NCI-H1694 treated with DMSO at 0.1 percent for 48 hours (cell line): Measurements from ENCODE around the gene ZNF70.

Experiments
- DNase-seq: peaks from one replicate; lab custom pipeline; 2025; lab: John Stamatoyannopoulos, UW

The ZNF70 gene

DNA sequence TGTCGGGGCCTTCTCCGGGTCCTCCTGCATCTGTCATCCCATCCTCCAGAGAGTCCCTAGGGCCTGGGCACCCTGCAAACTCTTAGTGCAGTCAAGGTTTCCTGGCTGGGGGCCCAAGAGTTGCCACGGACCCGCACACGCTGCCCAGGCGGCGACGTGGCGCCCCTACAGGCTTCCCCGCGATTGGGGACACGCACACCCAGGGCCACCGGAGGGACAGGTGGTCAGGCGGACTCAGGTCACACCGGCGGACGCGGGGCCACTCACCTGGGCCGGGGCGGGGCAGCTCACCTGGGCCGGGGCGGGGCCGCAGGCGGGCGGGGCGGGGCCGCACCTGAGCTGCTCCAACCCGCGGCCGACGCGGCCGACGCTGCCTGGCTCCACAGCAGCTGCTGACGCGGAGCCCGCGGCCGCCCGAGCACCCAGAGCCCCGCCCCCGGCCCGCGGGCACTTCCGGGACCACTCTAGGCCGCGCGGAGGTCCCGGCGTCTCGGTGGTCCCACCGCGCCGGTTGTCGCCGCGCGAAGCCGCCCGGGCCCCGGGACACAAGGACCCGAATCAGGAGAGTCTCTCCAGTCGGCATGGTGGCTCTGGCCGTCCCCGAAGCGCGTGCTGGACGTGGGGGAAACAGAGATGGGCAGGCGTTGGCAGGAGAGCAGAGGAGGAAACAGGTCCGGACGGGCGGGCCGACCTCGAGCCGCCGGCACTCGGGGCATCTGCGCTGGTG is at the start of gene ZNF70:
TSS of gene ZNF70 (minus strand) at position 399 of the 727 bp plus-strand sequence. CDS start 5,972 bp downstream, outside the sequence.
- DNase-seq: peak; percentile 58

DNA sequence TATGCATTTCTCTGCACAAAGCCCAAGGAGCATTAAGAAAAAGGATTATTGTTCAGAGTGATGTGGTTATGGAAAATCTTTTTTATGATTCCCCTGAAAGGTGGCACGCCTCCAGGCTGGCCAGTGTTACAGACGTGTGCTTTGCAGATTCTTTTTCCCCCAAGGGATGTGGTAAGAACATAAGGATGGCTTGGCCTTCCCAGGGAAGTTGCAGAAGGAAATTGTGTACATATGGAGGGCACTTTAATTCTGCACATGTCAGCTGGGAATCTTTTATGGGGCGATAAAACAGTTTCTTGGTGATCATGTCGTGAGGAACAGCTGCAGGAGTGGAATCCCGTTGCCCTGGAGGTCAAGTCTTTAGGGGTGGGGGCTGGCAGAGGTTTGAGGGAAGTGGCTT is 45.5 kb upstream of the ZNF70 start:
- DNase-seq: no peak

DNA sequence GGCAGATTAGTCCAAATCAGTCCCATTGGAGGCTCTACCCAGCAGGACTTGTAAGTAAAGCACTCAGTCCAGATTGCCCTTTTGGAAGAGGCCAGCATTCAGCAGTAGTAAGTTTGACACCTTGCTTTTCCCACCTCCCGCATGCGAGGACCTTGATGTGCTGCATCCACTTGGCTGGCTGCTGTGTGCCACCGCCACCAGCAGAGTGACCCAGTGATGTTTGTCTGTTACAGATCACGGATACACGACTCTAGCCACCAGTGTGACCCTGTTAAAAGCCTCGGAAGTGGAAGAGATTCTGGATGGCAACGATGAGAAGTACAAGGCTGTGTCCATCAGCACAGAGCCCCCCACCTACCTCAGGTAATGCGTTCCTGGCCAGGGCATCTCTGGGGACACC is 42.4 kb upstream of the ZNF70 start:
- no peak for DNase-seq

DNA sequence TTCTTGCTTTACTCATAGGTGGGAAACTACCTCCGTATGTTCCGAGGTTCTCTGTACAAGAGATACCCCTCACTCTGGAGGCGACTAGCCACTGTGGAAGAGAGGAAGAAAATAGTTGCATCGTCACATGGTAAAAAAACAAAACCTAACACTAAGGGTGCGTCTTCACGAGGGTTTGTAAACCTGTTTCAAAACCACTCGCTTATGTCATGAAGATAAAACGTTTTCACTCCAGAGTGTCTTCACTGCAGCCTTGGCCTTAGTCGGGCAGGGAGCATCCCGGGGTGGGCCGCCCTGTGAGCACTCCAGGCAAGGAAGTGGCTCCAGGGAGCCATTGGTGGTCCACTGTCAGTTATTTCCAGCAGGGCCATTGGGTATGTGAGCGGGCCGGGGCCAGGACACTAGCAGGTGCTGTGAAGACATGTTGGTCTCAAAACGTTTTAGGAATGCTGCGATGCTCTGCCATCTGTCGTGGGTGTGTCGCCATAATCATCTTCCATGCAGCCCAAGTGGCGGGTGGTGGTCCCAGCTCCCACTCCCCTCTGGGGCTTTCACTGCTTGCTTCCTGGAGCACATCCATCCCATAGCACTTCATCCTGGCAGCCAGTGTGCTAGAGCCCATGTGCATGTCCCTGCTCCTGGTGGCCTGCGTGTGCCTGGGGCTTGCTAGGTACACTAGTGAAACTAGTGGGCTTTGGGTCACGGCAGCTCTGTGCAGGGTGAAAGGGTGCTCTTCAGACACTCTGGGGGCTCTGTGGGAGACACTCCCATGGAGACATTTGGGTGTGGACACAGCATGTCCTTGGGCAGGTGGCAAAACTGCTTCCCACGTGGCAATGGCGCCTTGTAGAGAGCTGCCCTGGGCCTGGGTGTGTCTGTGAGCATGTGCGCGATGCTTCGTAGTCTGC is 41.1 kb upstream of the ZNF70 start:
- DNase-seq: no peak

GRCh38 chr22:23790819-23791737 is 40.2 kb upstream of the ZNF70 start:
- DNase-seq: no peak

- DNase-seq: no peak
Observed at GRCh38 chr22:23789638-23790037, 38.7 kb upstream of the ZNF70 start.

GRCh38 chr22:23789121-23789520 is 38.2 kb upstream of the ZNF70 start:
- no peak for DNase-seq

DNA sequence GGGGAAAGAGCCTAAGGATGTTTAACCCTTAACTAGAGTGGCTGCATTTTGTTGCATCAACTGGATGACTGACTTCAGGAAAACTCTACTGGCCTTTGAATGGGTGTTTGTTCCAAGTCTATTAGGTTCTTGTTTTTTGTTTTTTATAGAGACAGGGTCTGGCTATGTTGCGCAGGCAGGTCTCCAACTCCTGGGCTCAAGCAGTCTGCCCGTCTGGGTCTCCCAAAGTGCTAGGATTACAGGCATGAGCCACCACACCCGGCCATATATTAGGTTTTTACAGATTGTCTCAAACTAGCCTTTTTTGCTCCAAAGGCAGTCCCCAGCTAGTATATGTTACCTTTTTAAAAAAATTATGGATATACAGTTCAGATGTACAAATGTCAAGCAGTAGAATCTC is 37.0 kb upstream of the ZNF70 start:
- no peak for DNase-seq

- DNase-seq: no peak
Observed at GRCh38 chr22:23787600-23787896, 36.6 kb upstream of the ZNF70 start.

- peak; percentile 51 for DNase-seq
Observed at GRCh38 chr22:23786752-23787599, 36.1 kb upstream of the ZNF70 start, which contains the start of gene SMARCB1. Gene SMARCB1, plus strand, starts transcription at chr22:23786966. Its CDS starts 204 bp downstream, at chr22:23787170.

DNA sequence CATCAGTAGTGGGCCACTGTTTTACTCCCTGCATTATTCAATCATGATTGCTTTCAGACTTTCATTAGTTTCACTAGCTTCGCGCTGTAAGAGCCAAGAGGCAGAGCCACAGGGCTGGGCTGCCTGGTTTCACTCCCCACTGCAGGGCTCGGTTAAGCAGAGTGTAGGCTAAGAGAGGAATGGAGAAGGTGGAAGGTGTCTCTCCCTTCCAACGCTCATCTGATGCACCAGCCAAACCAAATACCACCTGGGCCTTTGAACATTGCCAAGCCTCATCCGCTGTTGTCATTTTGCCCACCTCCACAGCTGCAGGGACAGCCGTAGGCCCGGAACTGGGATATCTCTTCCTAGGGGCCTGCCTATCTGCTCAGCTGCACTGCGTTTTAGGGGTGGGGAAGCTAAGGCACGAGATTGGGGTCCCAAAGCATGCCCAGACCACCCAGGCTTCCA is 35.4 kb upstream of the ZNF70 start:
- DNase-seq: no peak

DNA sequence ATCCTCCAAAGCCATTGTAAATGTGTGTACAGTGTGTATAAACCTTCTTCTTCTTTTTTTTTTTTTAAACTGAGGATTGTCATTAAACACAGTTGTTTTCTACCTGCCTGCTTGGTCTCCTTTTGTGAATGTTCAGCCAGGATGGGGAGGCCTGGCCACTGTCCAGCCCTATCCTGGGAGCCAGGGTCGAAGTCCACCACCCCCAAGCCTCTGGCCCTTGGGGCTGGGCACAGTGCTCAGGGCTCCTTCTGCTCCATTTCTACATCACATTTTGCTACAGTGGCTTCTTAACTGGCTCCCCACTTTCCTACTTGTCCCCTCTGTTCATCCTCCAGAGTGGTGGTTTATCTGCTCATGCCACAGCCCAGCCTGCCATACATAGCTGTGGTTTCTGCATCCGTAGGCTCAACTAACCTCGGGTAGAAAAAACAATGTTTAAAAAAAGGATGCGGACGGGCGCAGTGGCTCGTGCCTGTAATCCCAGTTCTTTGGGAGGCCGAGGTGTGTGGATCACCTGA is 33.4 kb upstream of the ZNF70 start:
- no peak for DNase-seq

DNA sequence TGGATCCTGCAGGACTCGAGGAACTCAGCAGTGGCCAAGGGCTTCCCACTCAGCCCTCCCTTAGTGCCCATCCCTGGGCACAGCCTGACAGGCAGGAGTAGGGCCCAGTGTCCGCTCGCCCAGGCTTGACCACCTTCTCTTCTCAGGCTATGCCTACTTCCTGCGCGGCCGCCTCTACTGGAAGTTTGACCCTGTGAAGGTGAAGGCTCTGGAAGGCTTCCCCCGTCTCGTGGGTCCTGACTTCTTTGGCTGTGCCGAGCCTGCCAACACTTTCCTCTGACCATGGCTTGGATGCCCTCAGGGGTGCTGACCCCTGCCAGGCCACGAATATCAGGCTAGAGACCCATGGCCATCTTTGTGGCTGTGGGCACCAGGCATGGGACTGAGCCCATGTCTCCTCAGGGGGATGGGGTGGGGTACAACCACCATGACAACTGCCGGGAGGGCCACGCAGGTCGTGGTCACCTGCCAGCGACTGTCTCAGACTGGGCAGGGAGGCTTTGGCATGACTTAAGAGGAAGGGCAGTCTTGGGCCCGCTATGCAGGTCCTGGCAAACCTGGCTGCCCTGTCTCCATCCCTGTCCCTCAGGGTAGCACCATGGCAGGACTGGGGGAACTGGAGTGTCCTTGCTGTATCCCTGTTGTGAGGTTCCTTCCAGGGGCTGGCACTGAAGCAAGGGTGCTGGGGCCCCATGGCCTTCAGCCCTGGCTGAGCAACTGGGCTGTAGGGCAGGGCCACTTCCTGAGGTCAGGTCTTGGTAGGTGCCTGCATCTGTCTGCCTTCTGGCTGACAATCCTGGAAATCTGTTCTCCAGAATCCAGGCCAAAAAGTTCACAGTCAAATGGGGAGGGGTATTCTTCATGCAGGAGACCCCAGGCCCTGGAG is 32.6 kb upstream of the ZNF70 start:
- DNase-seq: no peak

- no peak for DNase-seq
Observed at GRCh38 chr22:23782703-23783102, 31.8 kb upstream of the ZNF70 start.

DNA sequence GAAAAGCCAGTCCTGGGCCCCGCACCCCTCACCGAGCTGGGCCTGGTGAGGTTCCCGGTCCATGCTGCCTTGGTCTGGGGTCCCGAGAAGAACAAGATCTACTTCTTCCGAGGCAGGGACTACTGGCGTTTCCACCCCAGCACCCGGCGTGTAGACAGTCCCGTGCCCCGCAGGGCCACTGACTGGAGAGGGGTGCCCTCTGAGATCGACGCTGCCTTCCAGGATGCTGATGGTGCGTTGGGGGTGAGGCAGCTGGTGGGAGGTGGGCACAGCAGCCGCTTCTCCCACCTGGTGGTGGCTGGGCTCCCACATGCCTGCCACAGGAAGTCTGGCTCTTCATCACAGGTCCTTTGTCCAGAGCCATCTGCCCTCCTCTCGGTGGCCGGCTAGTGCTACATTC is 31.3 kb upstream of the ZNF70 start:
- no peak for DNase-seq

DNA sequence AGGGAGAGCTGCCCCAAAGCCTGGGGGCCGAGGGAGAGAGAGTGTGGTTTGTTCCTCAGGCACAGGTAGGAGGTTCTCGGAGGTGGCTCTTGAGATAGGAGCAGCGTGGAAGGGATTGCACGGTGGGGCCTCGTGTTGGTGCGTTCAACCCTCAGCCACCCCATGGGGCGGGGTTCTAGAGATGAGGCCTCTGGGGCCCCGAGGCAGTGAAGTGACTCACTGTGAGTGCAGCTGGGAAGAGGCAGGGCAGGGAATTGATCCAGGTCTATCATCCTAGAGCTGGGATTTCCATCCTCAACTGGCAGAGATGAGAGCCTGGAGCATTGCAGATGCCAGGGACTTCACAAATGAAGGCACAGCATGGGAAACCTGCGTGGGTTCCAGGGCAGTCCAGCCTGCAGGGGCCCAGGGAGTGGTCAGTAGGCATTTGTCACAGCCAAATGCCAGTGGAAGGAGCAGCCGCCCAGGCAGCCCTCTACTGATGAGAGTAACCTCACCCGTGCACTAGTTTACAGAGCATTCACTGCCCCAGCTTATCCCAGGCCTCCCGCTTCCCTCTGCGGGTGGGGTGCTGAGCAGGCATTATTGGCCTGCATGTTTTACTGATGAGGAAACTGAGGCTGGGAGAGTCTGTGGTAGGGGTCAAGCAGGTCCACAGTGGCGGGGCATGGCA is 30.7 kb upstream of the ZNF70 start:
- no peak for DNase-seq

DNA sequence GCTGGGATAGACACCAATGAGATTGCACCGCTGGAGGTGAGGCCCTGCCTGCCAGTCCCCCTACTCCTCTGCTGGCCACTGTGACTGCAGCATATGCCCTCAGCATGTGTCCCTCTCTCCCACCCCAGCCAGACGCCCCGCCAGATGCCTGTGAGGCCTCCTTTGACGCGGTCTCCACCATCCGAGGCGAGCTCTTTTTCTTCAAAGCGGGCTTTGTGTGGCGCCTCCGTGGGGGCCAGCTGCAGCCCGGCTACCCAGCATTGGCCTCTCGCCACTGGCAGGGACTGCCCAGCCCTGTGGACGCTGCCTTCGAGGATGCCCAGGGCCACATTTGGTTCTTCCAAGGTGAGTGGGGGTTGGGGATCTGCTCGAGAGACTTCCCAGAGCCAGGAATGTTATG is 30.2 kb upstream of the ZNF70 start:
- no peak for DNase-seq

DNA sequence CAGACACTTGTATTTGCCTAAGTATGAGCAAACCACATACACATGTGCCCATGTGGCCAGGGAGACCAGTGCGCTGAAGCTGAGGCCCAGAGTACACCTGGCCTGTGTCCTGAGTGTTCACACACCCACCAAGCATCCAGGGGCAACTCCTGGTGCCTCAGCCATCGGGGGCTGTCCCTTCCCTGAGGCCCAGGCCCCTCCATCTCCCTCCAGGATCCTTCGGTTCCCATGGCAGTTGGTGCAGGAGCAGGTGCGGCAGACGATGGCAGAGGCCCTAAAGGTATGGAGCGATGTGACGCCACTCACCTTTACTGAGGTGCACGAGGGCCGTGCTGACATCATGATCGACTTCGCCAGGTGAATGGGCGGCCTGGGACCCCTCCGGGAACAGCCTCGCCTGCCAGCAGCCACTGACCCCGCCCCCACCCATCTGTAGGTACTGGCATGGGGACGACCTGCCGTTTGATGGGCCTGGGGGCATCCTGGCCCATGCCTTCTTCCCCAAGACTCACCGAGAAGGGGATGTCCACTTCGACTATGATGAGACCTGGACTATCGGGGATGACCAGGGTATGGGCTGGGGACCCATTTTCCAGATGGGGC is 29.3 kb upstream of the ZNF70 start:
- DNase-seq: no peak

DNA sequence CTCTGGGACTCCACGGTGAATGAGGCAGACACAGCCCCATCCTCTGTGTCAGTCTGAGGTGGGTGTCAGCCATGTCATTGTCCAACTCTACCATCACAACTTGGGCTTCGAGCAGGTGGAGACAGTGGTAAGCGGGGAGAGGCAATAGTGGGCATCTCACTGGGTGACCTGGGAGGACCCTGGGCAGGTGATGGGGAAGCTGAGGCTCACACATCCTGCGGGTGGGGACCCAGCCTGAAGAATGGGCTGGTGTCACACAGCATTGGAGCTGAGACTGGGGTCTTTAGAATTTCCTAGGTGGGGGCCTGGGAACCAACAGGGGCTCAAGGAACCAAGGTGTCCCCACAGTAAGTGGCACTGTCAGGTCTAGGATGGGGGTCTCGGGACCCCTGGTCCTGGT is 28.8 kb upstream of the ZNF70 start:
- DNase-seq: no peak
